Stimulated activated effector memory CD8-positive, alpha-beta T cell treated with anti-CD3 and anti-CD28 coated beads, Interleukin-12 subunit alpha, Interleukin-12 subunit beta, amount 100 ng/mL, for 72 hours (primary cell): ENCODE data around the gene RAB3GAP1.

Source experiments
- ATAC-seq: fragments of 150-1000 bp; cut with Tn5 transposase; 2 replicates; pipeline ENCODE4 v1.10.0; 2021
- DNase-seq, 2 donors: peaks; one replicate each; pipeline ENCODE4 v3.0.0; 2021 to 2022; ENCODE audit warnings: low spot score in 2 of 2
- H3K27ac Mint-ChIP-seq: one replicate; pipeline ENCODE4 v1.8.0; 2022; ENCODE audit warnings: mild to moderate bottlenecking, mixed read lengths
- H3K36me3 Mint-ChIP-seq: one replicate; pipeline ENCODE4 v1.8.0; 2022; ENCODE audit warnings: mild to moderate bottlenecking, mixed read lengths
- H3K4me1 Mint-ChIP-seq: one replicate; pipeline ENCODE4 v1.8.0; 2022; ENCODE audit warnings: mixed read lengths
- H3K4me3 Mint-ChIP-seq: one replicate; pipeline ENCODE4 v1.8.0; 2022; ENCODE audit warnings: mild to moderate bottlenecking, mixed read lengths
- H3K9me3 Mint-ChIP-seq: one replicate; pipeline ENCODE4 v1.8.0; 2022; ENCODE audit warnings: mixed read lengths

RAB3GAP1 gene

GRCh38 chr2:135043345-135043744 is 8.7 kb upstream of the RAB3GAP1 start:
- DNase-seq (no peak), ATAC-seq (no peak)
- no peaks in the 10 kb centered on the region for H3K4me1 Mint-ChIP-seq
- no peaks in the 10 kb centered on the region for H3K9me3 Mint-ChIP-seq
- H3K27ac Mint-ChIP-seq: no peak overlapping the region
- no peak overlapping the region for H3K4me3 Mint-ChIP-seq
- no peaks in the 10 kb centered on the region for H3K36me3 Mint-ChIP-seq

DNA sequence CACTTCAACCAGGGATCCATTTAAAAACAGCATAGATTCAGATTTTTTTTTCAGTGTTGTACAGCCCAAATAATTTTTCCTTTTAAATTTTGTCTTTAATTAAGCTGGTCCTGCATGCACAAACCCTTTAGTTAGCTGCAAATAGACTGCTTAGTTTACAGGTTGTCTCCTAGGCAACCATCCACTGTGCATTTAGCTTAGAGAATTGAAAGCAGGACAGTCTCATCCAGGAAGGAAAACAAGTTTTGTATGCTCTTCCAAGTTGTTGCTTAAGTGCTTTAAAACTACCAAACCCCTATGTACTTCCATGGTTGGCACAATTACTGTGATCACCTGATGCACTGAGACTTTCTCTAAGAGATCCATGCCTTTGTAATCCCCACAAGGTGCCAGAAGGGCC is 4.8 kb upstream of the RAB3GAP1 start, which contains the start of gene MAP3K19:
Gene MAP3K19, minus strand, starts transcription at position 148 of the 400 bp plus-strand sequence. CDS start 22,800 bp downstream, outside the sequence.
- Mint-ChIP-seq H3K9me3 (no peaks in the 10 kb centered on the region), H3K4me3 (no peak within 1 kb of the TSS), H3K36me3 (peaks cover 7% of the 10 kb centered on the region), H3K27ac (no peak within 1 kb of the TSS), H3K4me1 (peaks cover 13% of the 10 kb centered on the region)
- ATAC-seq (no peak), DNase-seq (no peak)

DNA sequence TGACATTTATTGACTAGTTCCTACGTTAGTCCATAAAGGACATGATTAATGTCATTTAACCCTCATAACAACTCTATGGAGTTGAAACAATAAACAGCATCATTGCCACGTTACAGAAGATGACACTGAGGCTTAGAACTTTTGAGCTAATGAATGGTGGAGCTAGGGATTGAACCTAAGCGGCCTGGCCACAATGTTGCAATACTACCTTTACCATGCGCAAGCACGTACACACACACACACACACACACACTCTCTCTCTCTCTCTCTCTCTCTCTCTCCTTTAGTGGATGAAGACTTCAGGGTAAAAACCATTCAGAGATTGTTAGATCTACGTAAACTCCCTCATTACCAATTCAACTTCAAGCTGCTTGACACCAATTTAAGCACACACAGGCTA is 4.0 kb upstream of the RAB3GAP1 start:
- no peaks in the 10 kb centered on the region for H3K9me3 Mint-ChIP-seq
- peaks cover 20% of the 10 kb centered on the region for H3K4me1 Mint-ChIP-seq
- no peak for ATAC-seq

DNA sequence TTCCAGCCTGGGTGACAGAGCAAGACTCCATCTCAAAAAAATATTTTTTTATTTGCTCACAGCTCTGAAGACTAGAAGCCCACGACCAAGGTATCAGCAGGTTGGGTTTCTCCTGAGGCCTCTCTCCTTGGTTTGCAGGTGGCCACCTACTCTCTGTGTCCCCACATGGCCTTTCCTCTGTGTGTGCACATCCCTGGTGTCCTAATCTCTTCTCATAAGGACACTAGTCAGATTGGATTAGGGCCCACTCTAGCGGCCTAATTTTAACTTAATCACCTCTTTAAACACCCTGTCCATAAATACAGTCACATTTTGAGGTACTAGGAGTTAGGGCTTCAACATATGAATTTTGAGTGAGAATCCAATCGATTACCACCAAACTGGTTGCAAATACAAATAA is 2.0 kb upstream of the RAB3GAP1 start:
- peaks cover 39% of the 10 kb centered on the region for H3K4me1 Mint-ChIP-seq
- H3K27ac Mint-ChIP-seq: no peak overlapping the region
- peaks cover 24% of the 10 kb centered on the region for H3K36me3 Mint-ChIP-seq
- no peak for DNase-seq
- no peaks in the 10 kb centered on the region for H3K9me3 Mint-ChIP-seq
- no peak for ATAC-seq
- H3K4me3 Mint-ChIP-seq: peak overlapping the region; percentile 91

More for the DNA sequence above, 4.0 kb upstream of the RAB3GAP1 start:
- Mint-ChIP-seq H3K4me3 (no peak overlapping the region), H3K27ac (no peak overlapping the region), H3K36me3 (peaks cover 15% of the 10 kb centered on the region)
- DNase-seq: no peak

- Mint-ChIP-seq H3K4me3 (peak overlapping the region; percentile 91), H3K27ac (peak overlapping the region; percentile 67), H3K4me1 (peaks cover 39% of the 10 kb centered on the region), H3K9me3 (no peaks in the 10 kb centered on the region), H3K36me3 (peaks cover 24% of the 10 kb centered on the region)
- no peak for ATAC-seq
- DNase-seq: no peak
These were observed 1.4 kb upstream of the RAB3GAP1 start for GRCh38 chr2:135050684-135051083.

GRCh38 chr2:135052997-135053474 is 944 bp downstream of the RAB3GAP1 start:
- Mint-ChIP-seq H3K4me1 (peaks cover 39% of the 10 kb centered on the region), H3K36me3 (peaks cover 42% of the 10 kb centered on the region), H3K4me3 (peak overlapping the region; percentile 91), H3K27ac (peak overlapping the region; percentile 99), H3K9me3 (no peaks in the 10 kb centered on the region)
- ATAC-seq (peak; percentile 74), DNase-seq (peak in 1 of 2 donors; percentile 18)

DNA sequence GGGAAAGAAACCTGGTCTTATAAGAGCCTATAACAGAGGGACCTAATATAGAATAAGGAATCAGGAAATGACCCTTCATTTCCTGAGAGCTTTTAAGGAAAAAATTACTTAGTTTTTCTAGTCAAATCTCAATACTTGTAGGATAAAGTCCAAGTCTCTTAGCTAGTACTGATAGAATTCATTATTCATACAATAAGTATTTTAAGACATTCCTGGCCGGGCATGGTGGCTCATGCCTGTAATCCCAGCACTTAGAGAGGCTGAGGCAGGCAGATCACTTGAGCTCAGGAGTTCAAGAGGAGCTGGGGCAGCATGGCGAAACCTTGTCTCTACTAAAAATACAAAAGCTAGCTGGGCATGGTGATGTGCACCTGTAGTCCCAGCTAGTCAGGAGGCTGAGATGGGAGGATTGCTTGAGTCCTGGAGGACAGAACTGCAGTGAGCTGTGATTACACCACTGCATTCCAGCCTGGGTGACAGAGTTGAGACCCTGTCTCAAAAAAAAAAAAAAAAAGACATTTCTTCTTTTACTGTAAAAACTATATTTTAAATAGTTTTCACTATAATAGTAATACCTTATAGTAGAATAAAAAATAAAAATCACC is 3.2 kb downstream of the RAB3GAP1 start:
- no peak overlapping the region for H3K27ac Mint-ChIP-seq
- DNase-seq: no peak
- peaks cover 37% of the 10 kb centered on the region for H3K4me1 Mint-ChIP-seq

GRCh38 chr2:135056790-135057189 is 4.7 kb downstream of the RAB3GAP1 start:
- no peaks in the 10 kb centered on the region for H3K9me3 Mint-ChIP-seq
- H3K4me3 Mint-ChIP-seq: no peak overlapping the region
- no peak for DNase-seq
- peaks cover 71% of the 10 kb centered on the region for H3K36me3 Mint-ChIP-seq
- H3K27ac Mint-ChIP-seq: peak overlapping the region; percentile 51
- ATAC-seq: no peak
- H3K4me1 Mint-ChIP-seq: peaks cover 28% of the 10 kb centered on the region

More for the DNA sequence above, 3.2 kb downstream of the RAB3GAP1 start:
- Mint-ChIP-seq H3K4me3 (no peak overlapping the region), H3K9me3 (no peaks in the 10 kb centered on the region), H3K36me3 (peaks cover 58% of the 10 kb centered on the region)
- ATAC-seq: no peak

DNA sequence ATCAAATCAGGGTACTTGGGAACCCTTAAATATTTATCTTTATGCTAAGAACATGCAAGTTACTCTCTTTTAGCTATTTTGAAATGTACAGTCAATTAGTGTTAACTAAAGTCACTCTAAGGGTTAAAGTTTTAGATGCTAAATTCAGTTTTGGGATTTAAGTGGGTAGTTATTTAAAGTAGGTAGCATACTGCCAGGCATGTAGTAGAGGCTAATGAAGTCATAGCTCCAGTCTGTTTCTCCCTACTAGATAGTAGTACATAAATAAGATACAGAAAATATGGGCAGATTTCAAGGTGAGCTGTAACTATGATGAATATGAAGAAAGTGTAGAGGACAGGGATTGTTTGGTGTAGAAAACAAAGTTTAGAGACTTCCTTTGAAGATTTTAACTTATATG is 7.5 kb downstream of the RAB3GAP1 start:
- DNase-seq (no peak), ATAC-seq (no peak)
- Mint-ChIP-seq H3K4me3 (no peak overlapping the region), H3K36me3 (peaks cover 67% of the 10 kb centered on the region), H3K27ac (no peak overlapping the region), H3K4me1 (peaks cover 9% of the 10 kb centered on the region), H3K9me3 (no peaks in the 10 kb centered on the region)

- Mint-ChIP-seq H3K4me3 (no peak overlapping the region), H3K4me1 (peaks cover 5% of the 10 kb centered on the region), H3K27ac (no peak overlapping the region), H3K9me3 (no peaks in the 10 kb centered on the region), H3K36me3 (peaks cover 55% of the 10 kb centered on the region)
- no peak for ATAC-seq
- DNase-seq: no peak
These were observed 11.1 kb downstream of the RAB3GAP1 start for GRCh38 chr2:135063210-135063609.

GRCh38 chr2:135064149-135064548 is 12.1 kb downstream of the RAB3GAP1 start:
- H3K27ac Mint-ChIP-seq: no peak overlapping the region
- H3K4me1 Mint-ChIP-seq: peaks cover 5% of the 10 kb centered on the region
- H3K36me3 Mint-ChIP-seq: peaks cover 52% of the 10 kb centered on the region

GRCh38 chr2:135066710-135067109 is 14.6 kb downstream of the RAB3GAP1 start:
- no peaks in the 10 kb centered on the region for H3K9me3 Mint-ChIP-seq
- H3K27ac Mint-ChIP-seq: no peak overlapping the region
- H3K4me3 Mint-ChIP-seq: no peak overlapping the region
- H3K36me3 Mint-ChIP-seq: peaks cover 34% of the 10 kb centered on the region
- peaks cover 5% of the 10 kb centered on the region for H3K4me1 Mint-ChIP-seq
- DNase-seq (no peak), ATAC-seq (no peak)

More at GRCh38 chr2:135064149-135064548, 12.1 kb downstream of the RAB3GAP1 start:
- no peak overlapping the region for H3K4me3 Mint-ChIP-seq
- ATAC-seq (no peak), DNase-seq (no peak)
- no peaks in the 10 kb centered on the region for H3K9me3 Mint-ChIP-seq

- Mint-ChIP-seq H3K4me3 (no peak overlapping the region), H3K4me1 (peaks cover 10% of the 10 kb centered on the region), H3K27ac (no peak overlapping the region), H3K36me3 (peaks cover 10% of the 10 kb centered on the region), H3K9me3 (peaks cover 4% of the 10 kb centered on the region)
- ATAC-seq: no peak
- DNase-seq: no peak
These were observed 20.3 kb downstream of the RAB3GAP1 start for GRCh38 chr2:135072125-135072997.

GRCh38 chr2:135074216-135074615 is 22.1 kb downstream of the RAB3GAP1 start:
- ATAC-seq: no peak
- H3K4me1 Mint-ChIP-seq: peaks cover 11% of the 10 kb centered on the region
- no peak overlapping the region for H3K27ac Mint-ChIP-seq

DNA sequence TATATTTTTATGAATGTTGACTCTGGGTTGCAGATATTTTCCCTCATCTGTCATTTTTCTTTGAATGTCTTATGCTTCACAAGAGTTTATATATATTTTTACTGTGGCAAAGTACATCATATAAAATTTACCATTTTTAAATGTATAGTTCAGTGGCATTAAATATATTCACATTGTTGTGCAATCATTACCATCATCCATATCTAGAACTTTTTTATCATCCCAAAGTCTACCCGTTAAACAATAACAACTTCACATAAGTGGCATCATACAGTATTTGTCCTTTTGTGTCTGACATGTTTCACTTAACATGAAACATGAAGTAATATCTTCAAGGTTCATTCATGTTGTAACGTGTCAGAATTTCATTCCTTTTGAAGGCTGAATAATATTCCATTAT is 24.5 kb downstream of the RAB3GAP1 start:
- no peak overlapping the region for H3K4me3 Mint-ChIP-seq
- peaks cover 14% of the 10 kb centered on the region for H3K4me1 Mint-ChIP-seq
- peaks cover 4% of the 10 kb centered on the region for H3K9me3 Mint-ChIP-seq
- ATAC-seq (no peak), DNase-seq (no peak)
- no peak overlapping the region for H3K27ac Mint-ChIP-seq
- H3K36me3 Mint-ChIP-seq: no peaks in the 10 kb centered on the region

More at GRCh38 chr2:135074216-135074615, 22.1 kb downstream of the RAB3GAP1 start:
- no peak for DNase-seq
- Mint-ChIP-seq H3K9me3 (peaks cover 4% of the 10 kb centered on the region), H3K36me3 (peaks cover 7% of the 10 kb centered on the region), H3K4me3 (no peak overlapping the region)
